Transverse colon (tissue), 3 donors: ENCODE results near the gene ZC2HC1C.

ENCODE experiments used
- EP300 ChIP-seq: sonication (generic); formaldehyde crosslinking; IDR thresholded peaks from one replicate; pipeline ENCODE4 v1.6.1; 2017; ENCODE audit warnings: antibody characterized with exemption, low read depth
- POLR2A ChIP-seq: fragments of 450-650 bp; IDR thresholded peaks from one replicate; pipeline ENCODE4 v1.6.1; 2016; ENCODE audit warnings: antibody characterized with exemption, mild to moderate bottlenecking, moderate library complexity
- TF ChIP-seq, protein P1 (sequence below), 5 experiments: fragments of 200-600 bp in 3 of 5; fragments of 450-650 bp in 2 of 5; sonication (generic) in 3 of 5; IDR thresholded peaks; 1 replicate in 2 of 5; 2 replicates in 3 of 5; pipeline ENCODE4 v1.5.1; 2016 to 2017; ENCODE audit warnings: antibody characterized with exemption in 5 of 5, inconsistent platforms in 3 of 5, mild to moderate bottlenecking in 2 of 5, moderate library complexity in 1 of 5

GRCh38 chr14:75040959-75041358 lies 28.5 kb upstream of the ZC2HC1C start:
- TF ChIP-seq EP300 (no peak), POLR2A (no peak)
- TF ChIP-seq, protein P1, sequence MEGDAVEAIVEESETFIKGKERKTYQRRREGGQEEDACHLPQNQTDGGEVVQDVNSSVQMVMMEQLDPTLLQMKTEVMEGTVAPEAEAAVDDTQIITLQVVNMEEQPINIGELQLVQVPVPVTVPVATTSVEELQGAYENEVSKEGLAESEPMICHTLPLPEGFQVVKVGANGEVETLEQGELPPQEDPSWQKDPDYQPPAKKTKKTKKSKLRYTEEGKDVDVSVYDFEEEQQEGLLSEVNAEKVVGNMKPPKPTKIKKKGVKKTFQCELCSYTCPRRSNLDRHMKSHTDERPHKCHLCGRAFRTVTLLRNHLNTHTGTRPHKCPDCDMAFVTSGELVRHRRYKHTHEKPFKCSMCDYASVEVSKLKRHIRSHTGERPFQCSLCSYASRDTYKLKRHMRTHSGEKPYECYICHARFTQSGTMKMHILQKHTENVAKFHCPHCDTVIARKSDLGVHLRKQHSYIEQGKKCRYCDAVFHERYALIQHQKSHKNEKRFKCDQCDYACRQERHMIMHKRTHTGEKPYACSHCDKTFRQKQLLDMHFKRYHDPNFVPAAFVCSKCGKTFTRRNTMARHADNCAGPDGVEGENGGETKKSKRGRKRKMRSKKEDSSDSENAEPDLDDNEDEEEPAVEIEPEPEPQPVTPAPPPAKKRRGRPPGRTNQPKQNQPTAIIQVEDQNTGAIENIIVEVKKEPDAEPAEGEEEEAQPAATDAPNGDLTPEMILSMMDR (IDR thresholded peaks at IDR 0.05): no peak
